ENCODE data around the gene LPGAT1.

The LPGAT1 gene

DNA sequence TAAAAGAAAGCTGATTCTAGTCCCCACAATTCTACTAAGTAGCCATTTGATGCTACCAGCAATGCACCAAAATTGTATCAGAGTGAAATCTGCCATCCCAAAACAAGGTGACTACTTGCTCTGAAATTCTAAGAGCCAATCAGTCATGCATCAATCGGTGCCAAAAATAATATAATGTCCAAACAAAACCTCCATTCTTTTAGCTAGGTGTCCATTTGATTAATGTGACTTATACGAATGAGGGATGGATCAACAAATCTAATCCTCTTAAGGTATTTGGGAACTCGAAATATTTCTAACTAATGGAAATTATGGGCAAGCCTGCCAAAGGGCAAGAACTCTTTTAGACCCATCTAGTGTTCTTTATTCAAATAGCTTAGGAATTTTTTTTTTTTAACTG is 88.8 kb downstream of the LPGAT1 start:
- H3K9me3 ChIP-seq (ENCODE audit: control insufficient read depth in 2 of 2, low read length in 2 of 2): no peaks in the 10 kb centered on the region
- no peak overlapping the region for H3K9ac ChIP-seq (ENCODE audit: low read length in 2 of 2)
- no peaks in the 10 kb centered on the region for H3K36me3 ChIP-seq (ENCODE audit: control insufficient read depth in 2 of 2, insufficient read depth in 2 of 2, low read length in 2 of 2)
- H3K4me3 ChIP-seq (ENCODE audit: low read length in 2 of 2): no peak overlapping the region
- H3K27me3 ChIP-seq (ENCODE audit: control insufficient read depth in 1 of 2, insufficient read depth in 2 of 2, low read length in 2 of 2): peaks cover 5 to 7% of the 10 kb centered on the region in 2 donors
- no peak overlapping the region for H3K27ac ChIP-seq (ENCODE audit: low read length)
- H3K4me1 ChIP-seq (ENCODE audit: control insufficient read depth, insufficient read depth, low read length): no peaks in the 10 kb centered on the region

DNA sequence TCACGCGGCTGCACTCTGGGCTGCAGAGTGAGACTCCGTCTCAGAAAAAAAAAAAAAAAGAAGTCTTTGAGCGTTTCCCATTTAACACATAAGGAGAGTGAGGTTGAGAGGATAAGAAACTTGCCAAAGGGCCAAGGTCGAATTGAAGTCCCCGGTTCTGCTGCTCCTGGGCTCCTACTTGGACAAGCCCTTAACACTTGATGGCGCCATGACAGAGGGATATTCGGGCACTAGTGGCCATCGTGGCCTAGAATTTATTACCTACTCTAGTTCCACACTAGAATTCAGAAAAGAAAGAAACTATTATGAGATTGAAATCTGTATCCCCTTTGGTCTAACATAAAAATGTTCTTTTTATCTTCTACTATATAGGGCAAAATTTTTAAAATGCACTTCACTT is 89.4 kb downstream of the LPGAT1 start:
- no peaks in the 10 kb centered on the region for H3K36me3 ChIP-seq (ENCODE audit: control insufficient read depth in 2 of 2, insufficient read depth in 2 of 2, low read length in 2 of 2)
- H3K9ac ChIP-seq (ENCODE audit: low read length in 2 of 2): no peak overlapping the region
- H3K4me1 ChIP-seq (ENCODE audit: control insufficient read depth, insufficient read depth, low read length): no peaks in the 10 kb centered on the region
- H3K9me3 ChIP-seq (ENCODE audit: control insufficient read depth in 2 of 2, low read length in 2 of 2): no peaks in the 10 kb centered on the region
- H3K27me3 ChIP-seq (ENCODE audit: control insufficient read depth in 1 of 2, insufficient read depth in 2 of 2, low read length in 2 of 2): peaks cover 5 to 7% of the 10 kb centered on the region in 2 donors
- no peak overlapping the region for H3K27ac ChIP-seq (ENCODE audit: low read length)
- H3K4me3 ChIP-seq (ENCODE audit: low read length in 2 of 2): no peak overlapping the region

DNA sequence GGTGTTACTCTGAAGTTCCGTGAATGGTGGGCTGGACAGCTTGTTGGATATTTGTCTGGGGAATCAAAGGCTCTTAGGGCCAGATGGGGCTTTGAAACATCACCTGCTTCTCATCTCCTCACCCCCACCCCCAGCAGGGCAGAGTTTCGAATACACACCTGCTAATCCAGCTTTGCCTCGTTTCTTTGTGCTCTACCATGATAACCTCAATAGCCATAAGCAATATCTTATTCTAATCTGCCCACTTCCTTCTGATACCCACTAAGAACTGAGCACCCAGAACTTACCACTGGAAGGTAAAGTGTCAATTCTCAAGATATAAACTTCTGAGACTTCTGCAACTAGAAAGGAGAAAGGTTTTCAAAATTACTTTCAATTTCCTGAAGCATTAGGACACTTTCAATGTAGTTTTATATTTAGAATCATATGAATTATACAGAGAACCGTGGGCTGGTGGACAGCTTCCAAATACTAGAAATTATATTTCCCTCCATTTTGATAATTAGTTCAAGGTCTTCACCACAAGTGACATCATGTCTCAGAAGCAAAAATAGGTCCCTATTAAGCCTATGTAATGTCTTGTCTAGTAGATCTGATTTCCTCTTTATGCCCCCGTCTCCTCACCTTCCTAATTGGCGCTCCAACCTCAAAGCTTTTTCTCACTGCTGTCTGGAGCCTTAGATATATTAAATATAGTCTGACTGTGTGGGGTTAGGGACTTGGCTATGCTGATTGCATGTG is 90.7 kb downstream of the LPGAT1 start:
- no peaks in the 10 kb centered on the region for H3K36me3 ChIP-seq (ENCODE audit: control insufficient read depth in 2 of 2, insufficient read depth in 2 of 2, low read length in 2 of 2)
- no peak overlapping the region for H3K4me3 ChIP-seq (ENCODE audit: low read length in 2 of 2)
- H3K9ac ChIP-seq (ENCODE audit: low read length in 2 of 2): no peak overlapping the region
- no peak overlapping the region for H3K27ac ChIP-seq (ENCODE audit: low read length)
- H3K4me1 ChIP-seq (ENCODE audit: control insufficient read depth, insufficient read depth, low read length): no peaks in the 10 kb centered on the region
- H3K27me3 ChIP-seq (ENCODE audit: control insufficient read depth in 1 of 2, insufficient read depth in 2 of 2, low read length in 2 of 2): peaks cover 5 to 10% of the 10 kb centered on the region in 2 donors
- no peaks in the 10 kb centered on the region for H3K9me3 ChIP-seq (ENCODE audit: control insufficient read depth in 2 of 2, low read length in 2 of 2)

DNA sequence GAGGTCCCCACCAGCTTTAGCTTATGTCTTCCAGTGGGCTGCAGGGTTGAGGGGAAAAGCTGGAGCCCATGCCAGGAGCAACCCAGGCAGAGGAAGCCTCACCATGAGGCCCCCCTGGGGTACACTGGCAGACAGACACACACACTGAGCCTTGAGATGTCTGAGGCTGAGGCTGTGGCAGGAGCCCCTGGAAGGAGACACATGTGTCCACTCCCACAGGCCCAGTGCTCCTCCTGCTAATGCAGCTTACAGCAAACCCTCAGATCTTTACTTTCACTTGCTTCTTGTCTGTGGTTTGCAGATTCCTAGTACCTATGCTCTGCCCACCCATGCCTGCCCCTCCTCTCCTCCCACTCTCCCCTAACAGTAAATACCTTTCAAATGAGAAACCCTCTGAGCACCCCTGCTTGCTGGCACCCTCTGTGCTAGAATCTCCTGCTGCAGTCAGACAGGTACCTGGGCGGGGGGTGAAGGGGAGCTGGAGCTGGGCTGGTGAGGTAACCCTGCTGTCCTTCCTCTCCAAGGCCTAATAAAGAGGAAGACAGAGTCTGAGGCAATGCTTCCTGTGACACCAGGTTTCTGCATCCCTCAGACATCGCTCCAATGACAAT is 91.8 kb downstream of the LPGAT1 start:
- Histone ChIP-seq H3K4me3 (ENCODE audit: low read length in 2 of 2) (no peak overlapping the region), H3K9me3 (ENCODE audit: control insufficient read depth in 2 of 2, low read length in 2 of 2) (no peaks in the 10 kb centered on the region), H3K27ac (ENCODE audit: low read length) (no peak overlapping the region), H3K27me3 (ENCODE audit: control insufficient read depth in 1 of 2, insufficient read depth in 2 of 2, low read length in 2 of 2) (peaks cover 5 to 10% of the 10 kb centered on the region in 2 donors), H3K36me3 (ENCODE audit: control insufficient read depth in 2 of 2, insufficient read depth in 2 of 2, low read length in 2 of 2) (no peaks in the 10 kb centered on the region), H3K9ac (ENCODE audit: low read length in 2 of 2) (no peak overlapping the region), H3K4me1 (ENCODE audit: control insufficient read depth, insufficient read depth, low read length) (no peaks in the 10 kb centered on the region)

DNA sequence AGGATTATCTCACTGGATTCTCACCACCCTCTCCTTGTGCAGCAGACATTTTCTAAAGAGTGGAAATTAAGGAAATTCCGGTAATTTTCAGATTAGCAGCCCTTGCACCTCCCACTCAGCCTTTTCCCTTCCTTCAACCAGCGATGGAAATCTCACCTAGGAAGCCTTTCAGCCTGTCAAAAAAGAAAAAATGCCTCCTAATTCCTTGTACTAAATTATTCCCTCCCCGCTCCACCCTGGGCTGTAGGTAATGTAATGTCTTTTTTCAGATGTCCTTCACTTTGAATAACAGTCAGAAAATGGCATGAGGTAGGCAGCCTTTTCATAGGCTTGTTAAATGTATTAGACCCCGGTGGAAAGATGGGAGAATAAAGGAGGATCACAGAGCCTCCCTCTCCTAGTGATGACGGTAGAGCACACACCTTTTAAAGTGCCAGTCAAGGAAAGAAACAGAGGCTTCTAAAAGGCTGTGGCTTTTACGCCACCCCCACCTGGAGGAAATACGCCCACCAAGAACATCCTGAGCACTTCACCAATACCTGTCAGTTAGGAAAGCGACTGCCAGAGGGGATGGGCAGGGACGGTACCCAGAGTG is 92.4 kb downstream of the LPGAT1 start:
- no peaks in the 10 kb centered on the region for H3K9me3 ChIP-seq (ENCODE audit: control insufficient read depth in 2 of 2, low read length in 2 of 2)
- H3K27me3 ChIP-seq (ENCODE audit: control insufficient read depth in 1 of 2, insufficient read depth in 2 of 2, low read length in 2 of 2): peaks cover 5 to 10% of the 10 kb centered on the region in 2 donors
- H3K27ac ChIP-seq (ENCODE audit: low read length): no peak overlapping the region
- no peaks in the 10 kb centered on the region for H3K36me3 ChIP-seq (ENCODE audit: control insufficient read depth in 2 of 2, insufficient read depth in 2 of 2, low read length in 2 of 2)
- no peak overlapping the region for H3K9ac ChIP-seq (ENCODE audit: low read length in 2 of 2)
- H3K4me1 ChIP-seq (ENCODE audit: control insufficient read depth, insufficient read depth, low read length): no peaks in the 10 kb centered on the region
- H3K4me3 ChIP-seq (ENCODE audit: low read length in 2 of 2): no peak overlapping the region

DNA sequence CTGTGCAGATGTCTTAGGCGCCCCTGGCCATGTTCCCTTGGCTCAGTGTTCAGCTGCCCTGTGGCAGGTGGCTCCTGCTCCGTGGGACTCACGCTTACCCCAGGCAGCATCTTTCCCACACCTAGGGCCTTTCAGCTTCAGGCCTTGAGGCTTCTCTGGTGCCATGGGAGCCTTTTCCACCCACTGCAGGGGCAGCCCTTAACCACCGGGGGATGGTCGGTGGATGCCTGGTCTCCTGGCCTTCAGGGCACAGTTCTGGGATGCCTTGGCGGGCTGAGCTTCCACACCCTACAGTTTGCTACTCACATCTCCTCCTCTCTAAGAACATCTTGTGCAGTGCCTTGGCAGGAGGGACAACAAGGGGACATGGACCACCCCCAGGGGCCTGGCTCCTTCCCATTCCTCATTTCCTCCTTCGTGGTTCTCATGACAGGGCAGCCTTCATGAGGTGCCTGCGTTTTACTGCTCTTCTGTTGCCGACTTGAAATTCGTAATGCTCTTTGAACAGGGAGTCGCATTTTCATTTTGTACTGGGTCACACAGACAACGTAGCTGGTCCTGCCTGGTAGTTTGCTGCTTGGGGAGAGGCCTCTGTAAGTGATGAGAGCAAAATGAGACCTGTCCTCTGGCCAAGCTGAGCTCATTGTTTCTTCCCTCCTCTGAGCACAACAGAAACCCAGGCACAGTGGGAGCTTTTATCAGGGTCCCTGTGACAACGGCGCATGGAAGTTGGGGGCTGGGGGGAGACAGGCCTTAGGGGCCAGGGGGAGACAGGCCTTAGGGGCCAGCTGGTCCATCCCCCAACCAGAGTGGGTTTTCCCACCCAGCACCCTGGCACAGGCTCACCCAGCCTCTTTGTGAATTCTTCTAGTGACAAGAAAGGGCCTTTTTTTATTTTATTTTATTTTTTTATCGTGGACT is 93.2 kb downstream of the LPGAT1 start:
- Histone ChIP-seq H3K9ac (ENCODE audit: low read length in 2 of 2) (no peak overlapping the region), H3K36me3 (ENCODE audit: control insufficient read depth in 2 of 2, insufficient read depth in 2 of 2, low read length in 2 of 2) (no peaks in the 10 kb centered on the region), H3K4me3 (ENCODE audit: low read length in 2 of 2) (no peak overlapping the region), H3K9me3 (ENCODE audit: control insufficient read depth in 2 of 2, low read length in 2 of 2) (no peaks in the 10 kb centered on the region), H3K27ac (ENCODE audit: low read length) (no peak overlapping the region), H3K27me3 (ENCODE audit: control insufficient read depth in 1 of 2, insufficient read depth in 2 of 2, low read length in 2 of 2) (peaks cover 5 to 10% of the 10 kb centered on the region in 2 donors), H3K4me1 (ENCODE audit: control insufficient read depth, insufficient read depth, low read length) (no peaks in the 10 kb centered on the region)

DNA sequence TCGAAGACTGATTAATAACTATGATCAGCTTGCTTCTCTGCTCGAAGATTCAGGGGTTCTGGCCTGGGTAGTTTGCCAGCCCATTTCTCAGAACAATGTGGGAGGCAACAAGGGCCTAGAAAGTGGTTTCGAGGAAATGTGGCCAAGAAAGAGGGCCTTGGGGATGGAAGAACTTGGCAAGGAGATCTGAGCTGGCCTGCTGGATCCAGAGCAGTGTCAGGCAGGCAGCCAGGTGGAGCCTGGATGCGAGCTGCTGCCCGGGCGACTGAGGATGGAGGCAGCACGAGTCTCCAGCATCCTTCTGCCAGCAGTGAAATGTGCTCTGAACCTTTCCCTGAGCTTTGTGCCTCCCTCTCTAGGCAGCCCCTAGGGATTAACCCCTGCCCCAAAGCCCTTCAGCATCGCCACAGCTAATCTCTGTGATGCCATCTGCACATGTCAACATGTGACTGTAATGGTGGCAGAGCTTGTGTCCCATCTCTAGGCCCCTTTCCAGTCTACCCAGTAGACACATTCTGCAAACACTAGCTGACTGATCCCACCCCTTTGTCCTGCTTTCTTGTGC is 94.1 kb downstream of the LPGAT1 start:
- Histone ChIP-seq H3K27ac (ENCODE audit: low read length) (no peak overlapping the region), H3K4me3 (ENCODE audit: low read length in 2 of 2) (no peak overlapping the region)

DNA sequence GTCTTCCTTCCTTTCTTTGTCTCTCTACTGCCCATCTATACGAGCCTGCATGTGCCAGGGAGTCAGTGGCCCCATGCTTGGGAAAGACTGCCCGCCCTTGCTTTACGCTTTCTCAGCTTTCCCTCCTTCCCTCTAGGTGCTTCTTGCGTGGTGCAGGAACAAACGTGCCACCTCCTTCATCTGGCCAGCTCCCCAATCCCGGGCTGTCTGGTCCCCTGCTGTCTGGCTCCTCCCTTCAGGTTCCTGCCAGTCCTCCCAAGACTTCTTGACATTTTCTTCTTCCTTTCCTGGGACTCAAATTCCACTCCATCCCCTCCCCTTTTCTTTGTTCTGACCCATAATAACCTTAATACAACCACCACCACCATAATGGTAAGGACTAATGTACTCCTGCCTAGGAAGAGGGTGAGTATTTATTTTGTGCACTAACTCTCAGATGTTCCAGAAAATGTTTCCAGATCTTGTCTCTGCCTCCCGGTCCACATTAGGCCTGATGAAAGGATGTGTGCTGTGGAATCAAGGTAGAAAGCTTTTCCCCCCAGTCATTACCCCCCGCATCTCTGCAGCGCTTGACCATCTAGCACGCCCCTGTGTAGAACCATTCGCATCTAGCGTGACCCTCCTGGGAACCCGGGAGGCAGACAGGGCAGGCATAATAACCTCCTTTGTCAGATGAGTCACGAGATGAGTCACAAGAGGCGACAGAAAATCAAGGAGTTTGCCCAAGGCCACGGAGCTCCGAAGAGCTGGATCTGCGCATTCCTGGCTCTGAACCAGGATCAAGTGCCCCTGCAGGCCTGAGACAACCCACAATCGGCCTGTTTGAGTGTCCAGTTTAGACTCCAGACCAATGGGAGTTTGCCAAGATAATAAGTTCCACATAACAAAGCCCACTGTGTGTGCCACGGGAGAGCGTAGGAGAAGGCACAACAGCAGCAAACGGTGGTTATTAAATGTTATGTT is 95.1 kb downstream of the LPGAT1 start:
- no peaks in the 10 kb centered on the region for H3K36me3 ChIP-seq (ENCODE audit: control insufficient read depth in 2 of 2, insufficient read depth in 2 of 2, low read length in 2 of 2)
- H3K27ac ChIP-seq (ENCODE audit: low read length): no peak overlapping the region
- no peaks in the 10 kb centered on the region for H3K4me1 ChIP-seq (ENCODE audit: control insufficient read depth, insufficient read depth, low read length)
- H3K4me3 ChIP-seq (ENCODE audit: low read length in 2 of 2): no peak overlapping the region
- no peak overlapping the region for H3K9ac ChIP-seq (ENCODE audit: low read length in 2 of 2)
- H3K9me3 ChIP-seq (ENCODE audit: control insufficient read depth in 2 of 2, low read length in 2 of 2): no peaks in the 10 kb centered on the region
- peaks cover 5 to 10% of the 10 kb centered on the region in 2 donors for H3K27me3 ChIP-seq (ENCODE audit: control insufficient read depth in 1 of 2, insufficient read depth in 2 of 2, low read length in 2 of 2)

More for the DNA sequence above, 94.1 kb downstream of the LPGAT1 start:
- H3K36me3 ChIP-seq (ENCODE audit: control insufficient read depth in 2 of 2, insufficient read depth in 2 of 2, low read length in 2 of 2): no peaks in the 10 kb centered on the region
- peaks cover 5 to 10% of the 10 kb centered on the region in 2 donors for H3K27me3 ChIP-seq (ENCODE audit: control insufficient read depth in 1 of 2, insufficient read depth in 2 of 2, low read length in 2 of 2)
- no peaks in the 10 kb centered on the region for H3K9me3 ChIP-seq (ENCODE audit: control insufficient read depth in 2 of 2, low read length in 2 of 2)
- no peak overlapping the region for H3K9ac ChIP-seq (ENCODE audit: low read length in 2 of 2)
- no peaks in the 10 kb centered on the region for H3K4me1 ChIP-seq (ENCODE audit: control insufficient read depth, insufficient read depth, low read length)

DNA sequence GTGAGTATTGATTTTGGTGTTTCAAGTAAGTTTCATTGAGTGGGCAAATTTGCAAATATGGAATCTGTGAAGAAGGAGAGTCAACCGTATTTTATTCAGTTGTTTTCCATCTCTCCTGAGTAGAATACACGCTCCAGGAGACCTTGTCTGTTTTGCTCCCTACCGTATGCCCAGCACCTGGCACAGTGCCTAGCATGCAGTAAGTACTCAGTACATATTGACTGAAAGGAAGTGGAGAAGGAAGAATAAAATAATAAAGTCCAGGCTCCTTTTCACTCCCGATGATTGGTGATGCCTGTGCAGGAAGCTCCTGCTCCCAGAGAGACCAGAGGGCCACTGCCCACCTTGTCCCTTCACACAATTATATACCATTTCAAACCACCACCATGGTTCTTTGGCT is 95.8 kb downstream of the LPGAT1 start:
- Histone ChIP-seq H3K9ac (ENCODE audit: low read length in 2 of 2) (no peak overlapping the region), H3K27ac (ENCODE audit: low read length) (no peak overlapping the region), H3K4me3 (ENCODE audit: low read length in 2 of 2) (no peak overlapping the region), H3K27me3 (ENCODE audit: control insufficient read depth in 1 of 2, insufficient read depth in 2 of 2, low read length in 2 of 2) (peaks cover 5 to 10% of the 10 kb centered on the region in 2 donors), H3K4me1 (ENCODE audit: control insufficient read depth, insufficient read depth, low read length) (no peaks in the 10 kb centered on the region), H3K9me3 (ENCODE audit: control insufficient read depth in 2 of 2, low read length in 2 of 2) (no peaks in the 10 kb centered on the region), H3K36me3 (ENCODE audit: control insufficient read depth in 2 of 2, insufficient read depth in 2 of 2, low read length in 2 of 2) (no peaks in the 10 kb centered on the region)
